Activated naive CD8-positive, alpha-beta T cell treated with anti-CD3 and anti-CD28 coated beads, Interleukin-2, amount 50 U/mL, for 24 hours (primary cell): ENCODE results near the gene LRP1.
"Not testable (repeated sequence)": the region's sequence is repeated elsewhere in the genome, so short reads cannot be mapped to it uniquely, and the experiment has no call there.

Experiments
- ATAC-seq: fragments of 150-1000 bp; cut with Tn5 transposase; one replicate; pipeline ENCODE4 v1.10.0; 2021
- DNase-seq: peaks from one replicate; pipeline ENCODE4 v3.0.0; 2021
- H3K27ac Mint-ChIP-seq: one replicate; pipeline ENCODE4 v1.8.0; 2021; ENCODE audit warnings: mild to moderate bottlenecking, mixed read lengths
- H3K27me3 Mint-ChIP-seq: one replicate; pipeline ENCODE4 v1.8.0; 2021; ENCODE audit warnings: mixed read lengths
- H3K36me3 Mint-ChIP-seq: one replicate; pipeline ENCODE4 v1.8.0; 2021; ENCODE audit warnings: low read depth, mixed read lengths
- H3K4me1 Mint-ChIP-seq: one replicate; pipeline ENCODE4 v1.8.0; 2021; ENCODE audit warnings: mixed read lengths
- H3K4me3 Mint-ChIP-seq: one replicate; pipeline ENCODE4 v1.8.0; 2021; ENCODE audit warnings: mild to moderate bottlenecking, moderate library complexity, mixed read lengths
- H3K9me3 Mint-ChIP-seq: one replicate; pipeline ENCODE4 v1.8.0; 2021; ENCODE audit warnings: mixed read lengths

LRP1 gene

DNA sequence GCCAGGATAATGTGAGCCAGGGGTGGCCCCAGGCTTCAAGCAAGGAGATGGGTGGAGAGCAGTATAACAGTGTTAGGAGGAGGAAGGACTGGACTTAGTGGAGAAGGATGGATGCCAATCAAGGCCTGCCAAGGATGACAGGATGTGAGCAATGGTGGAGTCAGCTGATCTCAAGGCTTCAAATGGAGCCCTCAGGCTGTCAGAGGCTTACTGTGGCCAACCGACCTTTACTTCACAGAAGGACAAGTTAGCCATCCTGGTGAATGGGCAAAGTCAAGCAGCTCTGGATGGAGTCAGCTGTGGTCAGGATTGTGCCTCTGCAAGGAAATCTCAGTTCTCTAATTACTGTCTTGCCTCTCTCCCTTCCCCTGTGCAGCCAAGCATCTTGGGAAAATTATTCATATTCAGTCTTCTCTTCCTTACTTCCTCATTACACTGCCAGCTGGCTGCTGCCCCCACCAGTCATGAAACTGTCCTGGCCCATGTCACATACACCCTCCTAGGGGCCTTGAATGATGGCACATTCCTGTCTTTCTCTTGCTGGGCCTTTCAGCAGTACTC, 9.5 kb upstream of the LRP1 start:
- no peak overlapping the region for H3K27ac Mint-ChIP-seq
- H3K4me3 Mint-ChIP-seq = no peak overlapping the region
- H3K9me3 Mint-ChIP-seq = no peaks in the 10 kb centered on the region
- DNase-seq (no peak), ATAC-seq (peak; percentile 76)
- peaks cover 13% of the 10 kb centered on the region for H3K4me1 Mint-ChIP-seq
- H3K27me3 Mint-ChIP-seq = peaks cover 4% of the 10 kb centered on the region
- H3K36me3 Mint-ChIP-seq = no peaks in the 10 kb centered on the region

DNA sequence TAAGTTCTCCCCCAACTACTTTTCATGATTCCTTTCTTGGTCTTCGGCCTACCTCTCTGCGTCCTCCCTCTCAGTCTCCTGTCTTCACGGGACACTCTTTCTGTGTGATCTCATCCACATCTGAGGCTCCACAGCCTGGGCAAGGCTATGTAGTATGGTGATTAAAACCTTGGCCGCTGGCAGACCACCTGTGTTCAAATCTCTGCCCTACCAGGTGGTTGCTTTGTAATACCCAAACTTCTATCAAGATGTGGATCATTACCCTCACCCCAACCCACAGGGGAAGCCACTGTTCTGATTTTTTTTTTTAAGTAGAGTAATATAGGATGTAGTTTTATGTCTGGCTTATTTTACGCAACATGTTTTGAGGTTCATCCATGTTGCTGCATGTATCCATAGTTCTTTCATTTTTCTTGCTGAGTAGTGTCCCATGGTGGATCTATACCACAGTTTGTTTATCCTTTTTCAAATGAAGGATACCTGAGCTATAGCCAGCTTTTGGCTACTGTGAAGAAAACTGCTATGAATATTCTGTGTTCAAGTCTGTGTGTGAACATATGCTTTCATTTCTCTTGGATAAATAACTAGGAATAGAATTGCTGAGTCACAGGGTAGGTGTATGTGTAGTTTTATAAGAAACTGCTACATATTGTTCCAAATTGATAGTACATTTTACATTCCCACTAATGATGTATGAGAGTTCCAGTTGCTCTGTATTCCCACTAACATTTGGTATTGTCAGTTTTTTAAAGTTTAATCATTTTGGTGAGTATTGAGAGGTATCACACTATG, 8.8 kb upstream of the LRP1 start:
- Mint-ChIP-seq H3K27ac (no peak overlapping the region), H3K9me3 (no peaks in the 10 kb centered on the region), H3K36me3 (no peaks in the 10 kb centered on the region), H3K27me3 (peaks cover 4% of the 10 kb centered on the region), H3K4me1 (peaks cover 13% of the 10 kb centered on the region), H3K4me3 (no peak overlapping the region)
- DNase-seq (no peak), ATAC-seq (no peak)

DNA sequence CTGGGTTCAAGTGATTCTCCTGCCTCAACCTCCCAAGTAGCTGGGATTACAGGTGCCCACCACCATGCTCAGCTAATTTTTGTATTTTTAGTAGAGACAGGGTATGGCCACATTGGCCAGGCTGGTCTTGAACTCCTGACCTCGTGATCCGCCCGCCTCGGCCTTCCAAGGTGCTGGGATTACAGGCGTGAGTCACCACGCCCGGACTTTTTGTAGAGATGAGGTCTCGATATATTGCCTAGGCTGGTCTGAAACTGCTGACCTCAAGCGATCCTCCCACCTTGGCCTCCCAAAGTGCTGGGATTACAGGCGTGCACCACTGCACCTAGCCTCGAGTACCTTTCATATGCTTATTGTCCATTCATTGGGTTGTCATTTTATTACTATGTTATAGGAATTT, 7.6 kb upstream of the LRP1 start:
- ATAC-seq, H3K36me3 Mint-ChIP-seq, H3K27me3 Mint-ChIP-seq, H3K4me3 Mint-ChIP-seq, DNase-seq, H3K9me3 Mint-ChIP-seq, H3K27ac Mint-ChIP-seq: not testable (repeated sequence)
- H3K4me1 Mint-ChIP-seq = peaks cover 13% of the 10 kb centered on the region

DNA sequence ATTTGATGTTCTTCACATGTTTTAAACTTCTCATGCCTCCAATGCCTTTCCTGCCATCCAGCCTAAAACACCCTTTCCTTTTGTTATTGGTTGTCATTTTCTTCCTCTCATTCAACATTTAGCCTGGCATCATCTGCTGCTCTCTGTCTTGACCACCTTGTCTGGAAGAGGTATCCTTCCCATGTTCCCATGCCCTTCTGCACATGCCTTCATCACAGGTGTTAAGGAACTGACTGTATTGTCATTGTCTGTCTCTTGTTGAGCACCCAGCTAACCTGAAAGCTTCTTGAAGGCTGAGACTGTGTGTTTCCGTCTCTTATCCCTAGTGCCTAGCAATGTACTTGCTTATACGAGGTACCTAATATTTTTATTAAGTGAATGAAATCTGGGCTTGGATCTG, 4.5 kb upstream of the LRP1 start:
- Mint-ChIP-seq H3K4me3 (no peak overlapping the region), H3K27ac (no peak overlapping the region), H3K36me3 (no peaks in the 10 kb centered on the region), H3K27me3 (peaks cover 15% of the 10 kb centered on the region), H3K9me3 (no peaks in the 10 kb centered on the region), H3K4me1 (peaks cover 12% of the 10 kb centered on the region)
- no peak for ATAC-seq
- no peak for DNase-seq

DNA sequence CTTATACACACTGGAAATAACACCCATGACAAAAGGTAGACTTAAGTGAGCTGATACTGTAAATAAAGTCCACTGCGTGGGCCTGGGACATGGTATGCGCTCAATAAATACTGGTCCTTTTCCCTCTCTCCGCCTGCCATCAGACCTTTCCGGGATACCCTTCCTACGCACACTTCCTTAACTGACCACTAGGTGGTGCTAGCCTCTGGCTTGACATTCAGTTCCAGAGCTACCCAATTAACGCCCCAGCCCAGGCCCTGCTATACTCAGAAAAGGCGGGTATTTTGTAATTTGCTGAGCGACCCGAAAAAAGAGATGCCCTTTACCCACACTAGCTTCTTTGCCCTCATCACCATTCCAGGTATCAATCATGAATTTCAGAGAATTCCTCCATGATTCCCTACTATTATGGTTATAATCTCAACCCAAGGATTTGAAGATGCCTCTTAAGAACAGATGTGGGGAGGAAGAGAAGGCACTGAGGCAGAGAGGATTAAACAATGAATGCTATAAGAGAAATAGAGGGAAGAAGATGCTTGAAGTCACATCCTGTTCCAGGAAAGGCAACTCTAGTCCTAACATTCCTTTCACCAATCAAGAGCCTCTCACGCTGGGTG, 3.9 kb upstream of the LRP1 start:
- DNase-seq (peak; percentile 81), ATAC-seq (peak; percentile 64)
- Mint-ChIP-seq H3K36me3 (no peaks in the 10 kb centered on the region), H3K27me3 (peaks cover 15% of the 10 kb centered on the region), H3K4me3 (no peak overlapping the region), H3K9me3 (no peaks in the 10 kb centered on the region), H3K4me1 (peaks cover 7% of the 10 kb centered on the region), H3K27ac (no peak overlapping the region)

DNA sequence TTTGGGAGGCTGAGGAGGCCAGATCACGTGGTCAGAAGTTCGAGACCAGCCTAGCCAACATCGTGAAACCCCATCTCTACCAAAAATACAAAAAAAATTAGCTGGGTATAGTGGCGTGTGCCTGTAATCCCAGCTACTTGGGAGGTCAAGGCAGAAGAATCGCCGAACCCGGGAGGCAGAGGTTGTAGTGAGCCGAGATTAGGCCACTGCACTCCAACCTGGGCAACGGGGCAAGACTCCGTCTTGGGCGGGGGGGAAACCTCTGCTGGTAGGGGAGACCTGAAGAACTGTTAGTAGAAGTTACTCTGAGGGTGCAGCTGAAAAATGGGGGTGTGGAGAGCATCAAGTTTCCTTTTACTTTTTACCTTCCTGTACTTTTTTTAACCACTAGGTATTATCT, 2.2 kb upstream of the LRP1 start:
- H3K4me1 Mint-ChIP-seq = peaks cover 11% of the 10 kb centered on the region
- H3K27ac Mint-ChIP-seq = no peak overlapping the region
- DNase-seq (no peak), ATAC-seq (no peak)
- no peaks in the 10 kb centered on the region for H3K9me3 Mint-ChIP-seq
- H3K4me3 Mint-ChIP-seq = no peak overlapping the region
- H3K36me3 Mint-ChIP-seq = no peaks in the 10 kb centered on the region
- H3K27me3 Mint-ChIP-seq = peaks cover 21% of the 10 kb centered on the region

DNA sequence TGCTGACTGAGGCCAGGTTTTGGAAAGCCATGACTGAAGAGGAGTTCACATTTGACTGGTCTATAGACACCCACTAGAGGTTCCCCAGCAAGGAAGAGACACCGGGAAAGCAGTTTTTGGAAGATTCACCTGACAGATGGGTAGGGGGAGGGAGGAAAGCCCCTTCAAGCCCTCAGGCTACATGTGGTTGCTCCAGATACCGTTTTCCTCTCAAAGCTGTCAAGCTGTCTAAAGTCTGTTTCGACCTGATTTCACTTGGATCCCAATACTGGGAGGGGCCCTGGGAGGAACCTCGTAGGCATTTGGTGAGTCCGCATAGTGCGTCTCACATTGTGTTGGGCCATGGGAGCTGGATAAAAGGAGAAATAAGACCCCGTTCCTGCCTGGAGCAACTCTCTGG, 1.7 kb upstream of the LRP1 start:
- Mint-ChIP-seq H3K27me3 (peaks cover 21% of the 10 kb centered on the region), H3K4me3 (no peak overlapping the region), H3K27ac (no peak overlapping the region), H3K36me3 (no peaks in the 10 kb centered on the region), H3K4me1 (peaks cover 11% of the 10 kb centered on the region), H3K9me3 (no peaks in the 10 kb centered on the region)
- DNase-seq (no peak), ATAC-seq (no peak)

DNA sequence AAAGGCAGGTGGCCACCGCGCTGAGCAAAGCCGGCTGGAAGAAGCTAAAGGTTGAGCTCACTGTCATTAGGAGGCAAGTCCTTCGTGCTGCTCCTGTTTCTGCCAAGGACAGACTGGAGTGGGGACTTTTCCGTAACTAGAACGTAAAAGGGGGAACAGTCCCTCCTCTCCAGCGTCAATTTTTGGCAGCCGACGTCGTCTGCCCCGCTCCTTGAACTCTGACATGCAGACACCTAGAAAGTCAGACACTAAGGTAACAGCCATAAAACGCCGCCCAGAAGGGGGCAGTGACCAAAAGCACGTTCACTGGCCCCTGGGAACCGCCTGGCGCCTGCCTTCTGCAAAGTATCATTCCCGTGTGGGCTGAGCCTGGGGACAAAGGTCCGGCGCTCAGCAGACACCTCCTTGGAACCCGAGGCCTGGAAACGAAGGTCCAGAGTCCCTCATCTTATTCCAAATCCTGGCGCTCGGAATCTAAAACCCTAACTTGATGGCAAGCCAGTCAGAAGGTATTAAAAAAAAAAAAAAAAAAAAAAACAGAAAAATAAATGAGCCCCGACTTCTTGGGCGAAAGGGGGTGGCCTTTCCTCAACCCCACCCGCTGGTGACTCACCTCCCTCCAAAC, 1.1 kb upstream of the LRP1 start:
- DNase-seq (peak; percentile 53), ATAC-seq (peak; percentile 26)
- peaks cover 11% of the 10 kb centered on the region for H3K4me1 Mint-ChIP-seq
- H3K4me3 Mint-ChIP-seq = peak overlapping the region; percentile 65
- no peak overlapping the region for H3K27ac Mint-ChIP-seq
- peaks cover 21% of the 10 kb centered on the region for H3K27me3 Mint-ChIP-seq
- no peaks in the 10 kb centered on the region for H3K36me3 Mint-ChIP-seq
- no peaks in the 10 kb centered on the region for H3K9me3 Mint-ChIP-seq

DNA sequence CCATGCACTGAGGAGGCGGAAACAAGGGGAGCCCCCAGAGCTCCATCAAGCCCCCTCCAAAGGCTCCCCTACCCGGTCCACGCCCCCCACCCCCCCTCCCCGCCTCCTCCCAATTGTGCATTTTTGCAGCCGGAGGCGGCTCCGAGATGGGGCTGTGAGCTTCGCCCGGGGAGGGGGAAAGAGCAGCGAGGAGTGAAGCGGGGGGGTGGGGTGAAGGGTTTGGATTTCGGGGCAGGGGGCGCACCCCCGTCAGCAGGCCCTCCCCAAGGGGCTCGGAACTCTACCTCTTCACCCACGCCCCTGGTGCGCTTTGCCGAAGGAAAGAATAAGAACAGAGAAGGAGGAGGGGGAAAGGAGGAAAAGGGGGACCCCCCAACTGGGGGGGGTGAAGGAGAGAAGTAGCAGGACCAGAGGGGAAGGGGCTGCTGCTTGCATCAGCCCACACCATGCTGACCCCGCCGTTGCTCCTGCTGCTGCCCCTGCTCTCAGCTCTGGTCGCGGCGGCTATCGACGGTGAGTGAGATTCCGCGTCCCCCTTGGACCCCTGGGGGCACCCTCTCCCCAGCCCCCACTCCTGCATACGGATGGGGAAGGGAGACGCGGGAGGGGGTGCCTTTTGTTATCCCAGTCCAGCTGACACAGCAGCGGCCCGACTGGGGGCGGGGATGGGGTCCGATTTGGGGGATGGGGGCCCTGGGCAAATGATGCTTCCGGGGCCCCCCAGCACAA, 400 bp downstream of the LRP1 start:
- DNase-seq = no peak
- no peak overlapping the region for H3K4me3 Mint-ChIP-seq

DNA sequence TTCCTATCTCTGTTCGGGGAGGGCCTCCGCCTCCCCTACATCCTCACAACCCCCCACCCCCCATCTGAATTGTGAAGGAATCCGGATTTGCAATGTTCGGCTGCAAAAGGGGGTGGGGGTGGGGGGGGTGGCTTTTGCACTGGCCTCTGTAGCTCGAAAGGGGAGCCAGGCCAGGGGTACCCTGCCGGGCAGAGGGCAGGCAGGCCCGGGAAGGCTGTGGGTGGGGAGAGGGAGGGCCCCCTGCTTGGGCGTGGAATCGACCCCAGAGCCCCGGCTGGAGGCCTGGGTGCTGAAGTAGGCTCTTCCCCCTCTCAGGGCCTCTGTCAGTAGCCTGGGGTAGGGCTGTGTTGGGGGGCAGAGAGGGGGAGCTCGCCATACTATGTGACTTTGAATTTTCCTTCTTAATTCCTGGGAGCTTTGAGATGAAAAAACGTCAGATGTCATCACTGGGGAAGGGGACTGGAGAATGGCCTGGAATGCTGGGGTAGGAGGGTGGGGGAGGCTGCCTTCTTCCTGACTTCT, 1.1 kb downstream of the LRP1 start:
- no peaks in the 10 kb centered on the region for H3K9me3 Mint-ChIP-seq
- H3K27ac Mint-ChIP-seq = no peak overlapping the region
- H3K27me3 Mint-ChIP-seq = peaks cover 17% of the 10 kb centered on the region
- DNase-seq (no peak), ATAC-seq (no peak)
- no peaks in the 10 kb centered on the region for H3K36me3 Mint-ChIP-seq
- no peak overlapping the region for H3K4me3 Mint-ChIP-seq
- peaks cover 11% of the 10 kb centered on the region for H3K4me1 Mint-ChIP-seq

More for the DNA sequence above, 400 bp downstream of the LRP1 start:
- Mint-ChIP-seq H3K27me3 (peaks cover 19% of the 10 kb centered on the region), H3K9me3 (no peaks in the 10 kb centered on the region), H3K27ac (no peak overlapping the region), H3K4me1 (peaks cover 11% of the 10 kb centered on the region), H3K36me3 (no peaks in the 10 kb centered on the region)
- no peak for ATAC-seq

DNA sequence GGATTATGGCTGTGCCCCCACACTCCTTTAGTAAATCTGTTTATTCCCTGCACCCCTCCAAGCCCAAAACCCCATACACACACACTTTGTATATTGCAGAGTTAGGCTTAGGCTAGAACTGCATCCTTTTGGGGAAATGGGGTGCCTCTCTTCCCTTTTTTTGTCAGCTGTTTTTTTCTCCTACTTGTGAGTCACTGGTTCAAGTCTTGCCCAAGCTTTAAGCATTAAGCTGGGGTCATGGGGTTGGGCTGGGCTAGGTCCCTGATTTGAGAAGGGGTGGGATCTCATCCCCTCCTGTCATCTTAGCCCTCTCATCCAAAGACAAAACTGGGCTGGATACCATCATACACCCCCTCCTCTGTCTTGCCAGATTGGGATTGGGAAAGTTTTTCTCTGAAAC, 1.6 kb downstream of the LRP1 start:
- no peaks in the 10 kb centered on the region for H3K36me3 Mint-ChIP-seq
- peaks cover 14% of the 10 kb centered on the region for H3K27me3 Mint-ChIP-seq
- DNase-seq (no peak), ATAC-seq (no peak)
- peaks cover 11% of the 10 kb centered on the region for H3K4me1 Mint-ChIP-seq
- no peaks in the 10 kb centered on the region for H3K9me3 Mint-ChIP-seq
- H3K4me3 Mint-ChIP-seq = no peak overlapping the region
- no peak overlapping the region for H3K27ac Mint-ChIP-seq

DNA sequence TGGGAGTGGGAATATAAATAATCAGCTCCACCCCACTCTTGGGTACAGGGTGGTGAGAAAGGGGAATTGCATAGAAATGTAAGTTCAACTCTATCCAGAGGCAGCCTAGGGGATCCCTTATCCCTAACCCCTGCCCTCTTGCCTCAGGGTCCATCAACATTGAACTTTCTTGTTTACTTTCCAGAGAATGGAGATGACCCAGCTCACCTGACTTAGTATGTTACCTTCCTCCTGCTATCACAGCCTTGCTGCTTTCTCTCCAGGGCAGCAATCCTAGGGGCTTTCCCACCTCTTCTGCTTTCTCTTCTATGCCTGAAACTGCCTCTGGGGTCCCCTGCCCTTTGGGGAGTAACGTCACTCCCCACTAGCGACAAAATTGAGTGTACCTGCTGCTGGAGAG, 2.7 kb downstream of the LRP1 start:
- ATAC-seq (no peak), DNase-seq (no peak)
- Mint-ChIP-seq H3K9me3 (no peaks in the 10 kb centered on the region), H3K4me1 (peaks cover 11% of the 10 kb centered on the region), H3K27me3 (peaks cover 12% of the 10 kb centered on the region), H3K36me3 (no peaks in the 10 kb centered on the region), H3K4me3 (no peak overlapping the region), H3K27ac (no peak overlapping the region)

DNA sequence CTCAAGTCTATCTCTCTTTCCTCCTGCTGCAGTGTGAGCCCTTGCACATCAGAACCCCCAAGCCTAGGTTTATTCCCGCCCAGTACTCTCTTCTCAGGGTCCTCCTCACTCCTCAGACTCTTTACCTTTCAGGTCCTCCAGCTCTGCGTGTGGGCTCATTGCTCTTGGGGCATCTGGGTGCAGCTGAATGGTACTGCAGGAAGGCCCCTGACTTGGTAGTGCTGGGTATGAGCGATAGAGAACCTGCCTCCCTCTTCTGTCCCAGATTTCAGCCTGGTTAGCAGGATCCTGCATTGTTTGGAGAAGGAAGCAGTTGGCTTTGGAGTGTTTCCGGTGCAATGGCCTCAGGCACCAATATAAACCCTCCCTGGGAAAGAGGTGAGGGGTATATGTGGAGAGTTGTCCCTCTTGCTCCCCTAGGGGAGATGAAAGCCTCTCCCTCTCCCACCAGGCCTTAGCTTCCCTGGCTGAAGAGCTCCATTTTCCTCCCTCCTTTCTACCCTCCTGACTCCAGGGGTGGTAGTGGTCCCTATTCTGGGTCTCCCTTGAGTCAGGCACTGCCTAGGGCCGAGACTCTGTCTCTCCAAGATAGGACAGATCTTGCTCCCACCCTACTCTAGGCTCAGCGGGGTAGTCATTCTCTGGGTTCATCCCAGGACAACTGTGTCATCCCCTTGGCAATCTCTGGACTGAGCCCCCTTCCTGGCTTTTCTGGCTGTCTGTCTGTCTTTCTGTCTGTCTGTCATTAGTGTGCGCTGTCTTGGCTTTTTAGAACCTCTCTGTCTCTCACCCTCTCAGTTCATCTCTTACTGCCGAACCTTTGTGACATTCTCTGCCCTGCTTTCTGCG, 3.8 kb downstream of the LRP1 start:
- no peaks in the 10 kb centered on the region for H3K9me3 Mint-ChIP-seq
- H3K4me1 Mint-ChIP-seq = peaks cover 10% of the 10 kb centered on the region
- H3K27ac Mint-ChIP-seq = no peak overlapping the region
- DNase-seq (no peak), ATAC-seq (no peak)
- H3K36me3 Mint-ChIP-seq = no peaks in the 10 kb centered on the region
- no peak overlapping the region for H3K4me3 Mint-ChIP-seq
- H3K27me3 Mint-ChIP-seq = peaks cover 6% of the 10 kb centered on the region
